GM13976 (cell line): ENCODE results near the gene CCDC91.
"Not testable (repeated sequence)": the region's sequence is repeated elsewhere in the genome, so short reads cannot be mapped to it uniquely, and the experiment has no call there.

Experiments
- DNase-seq: peaks from one replicate; pipeline ENCODE4 v3.0.0; 2012; ENCODE audit warnings: low spot score
- in situ Hi-C: fragments of 300-500 bp; cut with MboI; formaldehyde crosslinking; loops from one replicate; pipeline ENCODE4 v1.12.0; 2022; ENCODE audit warnings: low sequenced_read_pairs, mixed read lengths, inconsistent platforms; ENCODE audit not compliant: unreplicated experiment
- TF ChIP-seq, protein P1 (sequence below): IDR thresholded peaks from 2 replicates; pipeline ENCODE4 v1.5.1; 2012; ENCODE audit warnings: borderline replicate concordance, mild to moderate bottlenecking; ENCODE audit not compliant: insufficient read depth; ENCODE audit errors: extremely low read depth, missing control alignments, control extremely low read depth

The CCDC91 gene

GRCh38 chr12:28355161-28355560, 164.9 kb downstream of the CCDC91 start:
- TF ChIP-seq, protein P1, sequence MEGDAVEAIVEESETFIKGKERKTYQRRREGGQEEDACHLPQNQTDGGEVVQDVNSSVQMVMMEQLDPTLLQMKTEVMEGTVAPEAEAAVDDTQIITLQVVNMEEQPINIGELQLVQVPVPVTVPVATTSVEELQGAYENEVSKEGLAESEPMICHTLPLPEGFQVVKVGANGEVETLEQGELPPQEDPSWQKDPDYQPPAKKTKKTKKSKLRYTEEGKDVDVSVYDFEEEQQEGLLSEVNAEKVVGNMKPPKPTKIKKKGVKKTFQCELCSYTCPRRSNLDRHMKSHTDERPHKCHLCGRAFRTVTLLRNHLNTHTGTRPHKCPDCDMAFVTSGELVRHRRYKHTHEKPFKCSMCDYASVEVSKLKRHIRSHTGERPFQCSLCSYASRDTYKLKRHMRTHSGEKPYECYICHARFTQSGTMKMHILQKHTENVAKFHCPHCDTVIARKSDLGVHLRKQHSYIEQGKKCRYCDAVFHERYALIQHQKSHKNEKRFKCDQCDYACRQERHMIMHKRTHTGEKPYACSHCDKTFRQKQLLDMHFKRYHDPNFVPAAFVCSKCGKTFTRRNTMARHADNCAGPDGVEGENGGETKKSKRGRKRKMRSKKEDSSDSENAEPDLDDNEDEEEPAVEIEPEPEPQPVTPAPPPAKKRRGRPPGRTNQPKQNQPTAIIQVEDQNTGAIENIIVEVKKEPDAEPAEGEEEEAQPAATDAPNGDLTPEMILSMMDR = no peak
- DNase-seq = no peak
- in situ Hi-C loops = no loop called here

DNA sequence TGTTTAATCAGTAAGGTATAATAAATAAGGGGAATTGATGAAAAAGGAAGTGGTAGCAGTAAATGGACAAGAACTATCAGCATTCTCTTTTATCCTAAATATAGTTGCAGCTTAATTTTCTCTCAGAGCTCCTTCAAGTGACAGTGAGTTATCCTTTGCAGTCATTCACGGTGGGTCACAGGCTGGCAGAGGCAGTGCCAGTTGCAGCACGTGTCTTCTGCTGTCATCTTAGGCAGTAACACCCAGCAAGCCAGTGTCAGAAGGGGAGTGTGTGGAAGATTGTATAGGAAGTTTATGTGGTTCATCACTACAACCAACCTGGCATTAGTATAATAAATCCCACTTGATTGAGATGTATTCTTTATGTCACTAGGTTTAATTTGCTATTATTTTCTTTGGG, 170.0 kb downstream of the CCDC91 start:
- no peak for DNase-seq
- in situ Hi-C loops = no loop called here
- TF ChIP-seq, protein P1 = no peak

GRCh38 chr12:28367326-28367725, 177.1 kb downstream of the CCDC91 start:
- in situ Hi-C loops = no loop called here
- no peak for DNase-seq
- TF ChIP-seq, protein P1 = no peak

- DNase-seq = no peak
- in situ Hi-C loops = no loop called here
- TF ChIP-seq, protein P1 = no peak
These were observed 177.7 kb downstream of the CCDC91 start for GRCh38 chr12:28367993-28368392.

DNA sequence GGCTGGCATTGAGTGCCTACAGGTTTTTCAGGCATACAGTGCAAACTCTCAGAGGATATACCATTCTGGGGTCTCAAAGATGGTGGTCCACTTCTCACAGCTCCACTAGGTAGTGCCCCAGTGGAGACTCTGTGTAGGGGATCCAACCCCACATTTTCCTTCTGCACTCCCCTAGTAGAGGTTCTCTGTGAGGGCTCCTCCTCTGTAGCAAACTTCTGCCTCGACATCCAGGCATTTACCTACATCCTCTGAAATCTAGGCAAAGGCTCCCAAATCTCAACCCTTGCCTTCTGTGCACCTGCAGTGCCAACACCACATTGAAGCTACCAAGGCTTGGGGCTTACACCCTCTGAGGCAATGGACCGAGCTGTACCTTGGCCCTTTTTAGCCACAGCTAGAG, 179.2 kb downstream of the CCDC91 start:
- in situ Hi-C loops = no loop called here
- TF ChIP-seq, protein P1 = no peak

DNA sequence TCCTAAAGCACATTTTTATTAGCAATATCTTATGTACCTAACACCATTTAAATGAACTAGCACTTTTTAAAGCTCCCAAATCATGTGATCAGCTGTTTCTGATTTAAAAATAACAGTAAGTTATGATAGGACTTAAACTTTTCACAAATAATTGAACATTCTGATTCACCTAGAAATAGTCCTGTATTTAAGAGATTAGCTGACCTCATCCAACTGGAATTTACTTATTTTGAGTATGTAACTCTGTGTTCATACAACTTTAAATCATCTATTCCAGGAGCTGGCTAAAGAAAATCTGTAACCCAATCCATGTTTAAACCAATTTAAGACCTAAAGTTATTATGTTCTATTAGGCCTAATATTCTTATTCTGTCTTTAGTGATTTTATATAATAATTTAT, 184.3 kb downstream of the CCDC91 start:
- in situ Hi-C loops = no loop called here
- TF ChIP-seq, protein P1 = no peak
- no peak for DNase-seq

More for the DNA sequence above, 179.2 kb downstream of the CCDC91 start:
- DNase-seq = no peak

DNA sequence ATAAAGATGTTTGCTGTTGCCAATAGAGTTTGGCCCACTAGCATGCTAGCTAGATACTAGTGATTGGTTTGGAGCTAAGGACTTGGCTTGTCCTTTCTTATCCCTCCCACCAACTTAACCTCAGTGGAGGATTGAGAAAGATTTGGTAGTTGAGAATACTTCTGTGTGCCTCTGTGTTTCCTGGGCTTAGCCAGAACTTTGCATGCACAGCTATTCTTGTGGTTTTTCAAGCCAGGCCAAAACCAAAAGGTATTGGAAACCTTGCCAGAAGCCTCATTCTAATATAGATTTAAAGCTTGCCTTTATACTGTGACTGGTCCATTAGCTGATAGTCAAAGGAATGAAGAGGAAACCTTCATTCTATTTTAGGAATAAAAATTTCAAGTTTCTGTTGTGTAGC, 188.5 kb downstream of the CCDC91 start:
- TF ChIP-seq, protein P1 = no peak
- in situ Hi-C loops = no loop called here
- no peak for DNase-seq

DNA sequence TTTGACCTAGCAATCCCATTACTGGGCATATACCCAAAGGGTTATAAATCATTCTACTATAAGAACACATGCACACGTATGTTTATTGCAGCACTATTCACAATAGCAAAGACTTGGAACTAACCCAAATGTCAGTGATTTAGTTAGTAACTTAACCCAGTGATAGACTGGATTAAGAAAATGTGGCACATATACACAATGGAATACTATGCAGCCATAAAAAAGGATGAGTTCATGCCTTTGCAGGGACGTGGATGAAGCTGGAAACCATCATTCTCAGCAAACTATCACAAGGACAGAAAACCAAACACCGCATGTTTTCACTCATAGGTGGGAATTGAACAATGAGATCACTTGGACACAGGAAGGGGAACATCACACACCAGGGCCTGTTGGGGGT, 189.5 kb downstream of the CCDC91 start:
- in situ Hi-C loops, DNase-seq: not testable (repeated sequence)
